HT1080 (cell line): Measurements from ENCODE around the gene GALNT5. TPM values are rescaled to one million over a fixed set of nuclear protein-coding genes. Genes with fewer than 3 reads are reported as not detected.

Experiments
- DNase-seq: peaks from one replicate; pipeline ENCODE4 v3.0.0-alpha.2; 2015; ENCODE audit warnings: low read depth
- total RNA-seq: library from RNA; depleted of rRNA; stranded (reverse); fragments of >200 nt; shearing (Covaris generic); gene quantifications from 2 replicates; pipeline ENCODE4 v1.2.3, GENCODE V29; 2014

GALNT5 gene
- total RNA-seq, 1 experiment from 2014 or later = not detected

DNA sequence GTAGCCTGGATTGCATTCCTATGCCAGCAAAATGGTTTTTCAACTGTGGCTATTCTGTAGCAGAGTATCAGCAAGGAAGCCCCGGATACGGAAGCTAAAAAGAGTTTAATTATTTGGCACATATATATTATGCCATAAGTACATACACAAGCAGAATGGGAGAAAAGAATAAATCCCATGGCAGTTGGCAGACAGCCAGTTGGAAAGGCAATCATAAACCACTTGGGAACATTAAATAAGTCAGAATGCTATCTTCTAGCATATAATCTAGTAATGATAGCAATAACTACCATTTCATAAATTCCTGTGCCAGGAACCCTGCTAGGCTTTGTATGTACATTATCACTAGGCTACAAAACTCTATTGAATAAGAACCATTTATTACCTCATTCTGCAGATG, 26.0 kb downstream of the GALNT5 start:
- no peak for DNase-seq

GRCh38 chr2:157287160-157287559, 29.7 kb downstream of the GALNT5 start:
- DNase-seq = no peak

GRCh38 chr2:157290525-157290924, 33.0 kb downstream of the GALNT5 start:
- no peak for DNase-seq

- DNase-seq = peak; percentile 40
These were observed 33.5 kb downstream of the GALNT5 start for GRCh38 chr2:157291018-157291417.

- DNase-seq = no peak
These were observed 35.3 kb downstream of the GALNT5 start for GRCh38 chr2:157292853-157293252.

DNA sequence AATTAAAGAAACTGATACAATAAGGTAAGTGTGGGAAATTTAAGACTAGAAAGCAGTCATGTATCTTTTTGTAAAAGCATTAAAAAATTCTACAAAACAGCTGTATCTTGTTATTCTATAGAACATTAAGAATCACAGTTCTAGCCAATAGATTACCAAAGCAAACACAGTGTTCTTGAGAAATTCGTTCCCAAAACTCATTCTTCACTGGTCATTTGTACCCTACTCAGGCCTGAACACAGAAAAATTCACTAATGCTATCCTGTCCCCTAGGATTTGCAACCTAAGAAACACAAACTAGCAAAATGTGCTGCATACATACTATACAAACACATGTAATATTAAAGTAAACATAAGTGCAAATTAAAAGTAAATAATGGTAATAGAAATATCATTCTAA, 39.0 kb downstream of the GALNT5 start:
- no peak for DNase-seq

GRCh38 chr2:157296958-157297357, 39.5 kb downstream of the GALNT5 start:
- DNase-seq = no peak

DNA sequence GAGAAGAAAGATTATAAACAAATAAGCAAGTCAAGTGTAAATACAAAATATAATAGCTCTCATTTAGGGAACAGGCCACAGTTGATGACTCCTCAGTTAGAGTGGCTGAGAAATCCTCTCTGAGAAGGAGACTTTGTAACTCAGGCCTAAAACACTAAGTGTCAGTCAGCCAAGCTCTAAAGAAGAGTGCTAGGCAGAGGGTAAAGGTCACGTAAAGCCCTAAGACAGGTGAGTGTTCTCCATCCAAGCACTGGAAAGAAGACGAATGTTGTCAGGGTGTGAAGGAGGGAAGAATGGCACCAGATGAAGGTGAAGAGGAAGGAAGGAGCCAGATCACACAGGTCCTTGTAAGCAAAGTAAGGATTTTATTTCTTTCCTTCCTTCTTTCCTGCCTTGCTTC, 43.8 kb downstream of the GALNT5 start:
- DNase-seq = no peak

GRCh38 chr2:157302492-157303099, 45.1 kb downstream of the GALNT5 start:
- DNase-seq = peak; percentile 44

DNA sequence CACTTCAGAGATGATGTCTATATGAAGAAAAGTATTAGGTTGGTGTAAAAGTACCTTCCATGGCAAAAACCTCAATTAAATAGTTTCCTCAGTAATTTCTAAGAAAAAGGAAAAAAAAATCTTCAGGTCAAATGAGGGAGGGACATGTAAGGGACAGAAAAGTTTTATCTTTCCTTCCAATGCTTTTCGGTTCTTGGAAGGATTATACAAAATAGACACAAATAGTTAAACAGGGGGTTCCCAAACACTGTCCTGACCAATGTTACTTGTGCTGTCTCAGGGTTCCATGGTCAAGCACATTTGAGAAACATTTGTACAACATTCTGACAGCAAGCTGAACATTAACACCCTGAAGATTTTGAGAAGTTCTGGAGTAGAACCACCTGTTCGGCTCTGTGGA, 46.1 kb downstream of the GALNT5 start:
- DNase-seq = no peak

DNA sequence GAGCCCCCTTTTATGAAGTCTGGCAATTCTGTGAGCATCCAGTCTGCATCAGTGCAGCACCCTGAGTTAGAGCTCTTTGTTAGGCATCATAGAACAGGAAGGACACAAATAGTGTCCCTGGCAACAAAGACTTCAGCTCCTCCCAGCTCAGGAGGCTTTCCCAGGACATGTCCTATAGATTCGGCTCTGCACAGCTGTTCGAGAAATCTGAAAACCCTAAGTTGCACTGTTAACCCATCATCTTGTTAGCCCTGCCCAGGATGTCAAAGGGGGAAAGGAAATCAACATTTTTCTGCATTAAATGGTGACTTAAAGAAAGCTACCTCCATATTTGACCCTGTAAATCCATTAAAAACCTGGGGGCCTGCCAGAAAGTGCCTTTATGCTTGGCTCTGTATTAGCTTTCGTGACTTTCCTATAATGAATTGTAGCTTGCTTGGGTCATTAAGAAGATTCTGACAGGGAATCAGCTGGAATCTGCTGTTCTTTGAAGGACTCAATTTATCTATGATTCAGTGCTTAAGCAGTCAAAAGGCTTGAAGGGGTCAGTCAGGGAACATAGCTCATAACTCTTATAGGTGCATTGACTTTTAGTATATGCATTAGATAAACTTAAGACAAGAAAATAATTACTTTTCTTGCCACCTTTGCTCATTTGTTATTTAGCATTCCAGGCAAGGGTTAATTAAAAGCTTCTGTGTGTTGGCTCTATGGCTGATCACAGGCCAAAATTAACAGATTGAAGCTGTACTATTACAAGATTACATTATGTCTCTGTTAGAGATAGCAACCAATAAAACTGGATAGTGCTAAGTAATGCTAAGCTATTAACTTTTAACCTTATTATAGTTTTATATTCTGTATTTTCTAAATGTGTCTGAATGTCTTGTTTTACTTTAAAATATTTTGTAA, 47.6 kb downstream of the GALNT5 start:
- DNase-seq = peak; percentile 18

- DNase-seq = no peak
These were observed 48.2 kb downstream of the GALNT5 start for GRCh38 chr2:157305723-157306110.

GRCh38 chr2:157307021-157307420, 49.5 kb downstream of the GALNT5 start:
- peak; percentile 14 for DNase-seq

DNA sequence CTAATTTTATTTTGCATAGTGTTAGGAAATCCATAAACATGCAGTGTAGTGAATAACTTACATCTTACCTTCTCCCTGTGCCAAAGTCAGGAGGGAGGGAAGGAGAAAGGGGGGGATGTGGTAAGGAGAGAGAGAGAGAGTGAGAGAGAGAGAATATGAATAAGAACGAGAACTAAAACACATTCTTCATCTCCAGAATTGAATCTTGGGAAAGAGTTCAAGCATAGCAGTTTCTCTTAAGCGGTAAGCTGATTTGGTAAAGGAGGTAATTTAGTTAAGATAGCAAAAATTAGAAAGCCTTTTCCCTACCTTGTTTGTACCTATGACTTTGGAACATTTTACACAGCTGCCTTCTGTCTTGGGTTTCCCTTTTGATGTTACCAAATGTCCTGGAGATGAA, 52.4 kb downstream of the GALNT5 start:
- DNase-seq = no peak

DNA sequence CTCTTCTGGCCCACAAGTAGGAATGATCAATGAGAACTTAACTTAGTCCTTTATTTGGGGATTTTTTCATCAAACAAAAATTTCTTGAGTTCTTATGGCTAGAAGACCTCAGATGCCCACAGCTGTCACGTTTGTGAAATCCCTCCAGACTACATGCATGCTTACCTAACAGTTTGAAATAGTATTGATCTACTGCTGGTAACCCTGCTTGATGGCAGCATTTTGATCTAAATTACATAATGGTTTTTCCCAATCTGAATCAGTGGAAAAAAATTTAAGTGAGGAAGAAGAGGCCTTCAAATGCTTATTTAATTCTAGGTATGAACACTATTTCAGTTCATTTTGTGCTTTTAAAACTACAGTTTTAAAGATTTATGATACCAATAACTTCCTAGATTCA, 54.2 kb downstream of the GALNT5 start:
- no peak for DNase-seq

DNA sequence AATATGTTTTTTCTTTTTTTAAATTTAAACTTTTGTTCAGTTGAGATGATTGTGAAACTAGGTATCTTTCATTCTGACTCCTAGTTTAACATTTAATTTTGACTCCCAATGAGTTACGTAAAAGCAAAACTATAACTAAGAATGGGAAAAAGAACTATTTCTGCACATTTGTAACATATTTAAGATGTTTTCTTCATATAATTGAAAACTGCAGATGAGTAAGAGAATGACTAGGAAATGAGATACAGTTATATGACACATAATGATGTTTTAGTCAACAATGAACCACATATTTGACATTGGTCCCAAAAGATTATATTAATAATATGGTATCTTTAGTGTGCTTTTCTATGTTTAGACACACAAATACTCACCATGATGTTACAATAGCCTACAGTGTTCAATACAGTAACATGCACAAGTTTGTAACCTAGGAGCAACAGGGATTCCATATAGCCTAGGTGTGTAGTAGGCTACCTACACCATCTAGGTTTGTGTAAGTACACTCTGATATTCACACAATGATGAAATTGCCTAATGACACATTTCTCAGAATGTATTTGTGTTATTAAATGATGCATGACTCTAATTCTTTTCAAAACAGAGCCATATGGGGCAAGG, 55.5 kb downstream of the GALNT5 start:
- DNase-seq = no peak

DNA sequence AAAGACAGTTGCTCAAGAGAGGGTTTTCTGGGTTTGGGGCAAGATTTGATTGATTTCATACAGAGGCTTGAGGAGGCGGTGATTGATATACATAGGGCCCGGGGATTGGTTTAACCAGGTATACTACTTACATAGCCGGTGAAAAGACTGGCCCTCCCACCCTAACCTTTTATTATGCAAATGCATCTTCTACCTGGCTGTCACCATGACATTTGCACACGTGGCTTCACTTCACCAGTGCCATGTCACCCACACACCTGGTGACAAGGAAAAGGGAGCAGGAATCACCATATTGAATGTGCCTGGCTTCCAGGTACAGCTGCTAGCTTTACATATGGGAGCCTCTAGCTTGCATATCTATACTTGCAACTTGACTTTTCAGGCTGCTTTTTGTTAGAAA, 58.4 kb downstream of the GALNT5 start:
- DNase-seq = no peak

- no peak for DNase-seq
These were observed 61.4 kb downstream of the GALNT5 start for GRCh38 chr2:157318884-157319283.

- no peak for DNase-seq
These were observed 62.3 kb downstream of the GALNT5 start for GRCh38 chr2:157319795-157320194.

DNA sequence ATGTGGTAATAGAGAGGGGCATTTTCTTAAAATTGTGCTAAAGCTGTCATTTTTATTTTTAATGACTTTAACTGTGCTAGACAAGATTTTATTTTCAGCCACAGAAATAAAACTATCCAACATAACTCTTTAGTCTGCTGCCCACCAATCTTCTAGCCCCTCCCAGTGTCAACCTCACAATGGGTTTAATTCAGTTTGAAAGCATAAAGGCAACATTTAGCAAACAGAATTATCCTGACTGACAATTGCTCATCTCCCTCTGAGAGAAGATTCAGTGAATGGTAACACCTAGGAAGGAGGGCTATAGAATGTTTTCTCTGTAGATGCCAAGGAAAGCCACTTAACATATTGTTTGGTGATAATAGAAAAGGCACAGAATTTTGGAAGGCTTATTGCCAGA, 62.9 kb downstream of the GALNT5 start:
- DNase-seq = no peak

- no peak for DNase-seq
These were observed 64.0 kb downstream of the GALNT5 start for GRCh38 chr2:157321466-157321865.

DNA sequence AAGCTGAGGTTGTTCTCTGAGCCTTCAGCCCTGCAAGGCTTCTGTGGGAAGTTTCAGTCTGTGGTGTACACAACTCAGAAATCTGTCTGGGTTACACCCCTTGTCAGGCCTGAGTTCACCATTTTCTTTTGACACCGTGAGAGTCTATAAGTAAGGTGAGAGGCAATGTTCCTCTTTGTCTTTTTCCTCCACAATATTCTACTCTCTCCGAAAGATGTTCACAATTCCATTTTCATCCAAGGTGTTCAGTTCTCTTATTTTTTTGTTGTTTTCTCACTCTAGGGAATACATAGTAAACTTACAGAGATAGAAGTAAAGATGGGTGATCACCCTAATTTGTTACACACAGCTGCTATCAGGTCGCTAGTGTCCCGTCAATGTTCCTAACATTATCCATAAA, 64.9 kb downstream of the GALNT5 start:
- no peak for DNase-seq
